ENCODE results near the gene CD38.

DNA sequence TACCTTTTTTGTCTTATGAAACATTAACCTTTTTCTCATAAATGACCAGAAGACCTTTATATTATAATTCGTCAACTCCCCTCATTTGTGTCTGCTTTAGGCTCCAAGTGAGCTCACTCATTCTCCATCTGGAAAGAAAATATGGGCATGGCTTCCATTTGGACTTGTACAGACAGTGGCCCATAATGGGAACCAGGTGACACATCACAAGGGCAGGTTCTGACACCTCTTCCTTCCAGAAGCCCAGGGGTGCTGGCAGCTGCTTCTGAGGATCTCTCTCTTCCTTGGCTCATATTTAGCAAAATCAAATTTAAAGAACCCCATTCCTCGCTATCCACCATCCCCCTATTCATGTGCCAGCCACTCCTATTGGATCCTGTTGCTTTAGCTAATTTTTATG, 69.6 kb downstream of the CD38 start:
- TF ChIP-seq POLR2A (IDR thresholded peaks at IDR 0.05; ENCODE audit: low read depth, low read length) (no peak), SPI1 (IDR thresholded peaks at IDR 0.05; ENCODE audit: low read depth, low read length) (no peak), POLR2AphosphoS5 (IDR thresholded peaks at IDR 0.05; ENCODE audit: low read depth, low read length) (no peak), POU2F2 (IDR thresholded peaks at IDR 0.05; ENCODE audit: low read depth, low read length) (no peak), TAF1 (IDR thresholded peaks at IDR 0.05; ENCODE audit: low read depth, low read length) (no peak)

Measured in GM12891 (cell line).